Activated CD4-positive, alpha-beta T cell treated with anti-CD3 and anti-CD28 coated beads, Interleukin-2, amount 10 ng/mL, durations not matched to agents 24 days and 14 days (primary cell): ENCODE data around the gene BIK. TPM values are rescaled to one million over a fixed set of nuclear protein-coding genes. Genes with fewer than 3 reads are reported as not detected.

Source experiments
- DNase-seq: peaks from one replicate; pipeline ENCODE4 v3.0.0; 2022
- H3K27ac Mint-ChIP-seq: one replicate; pipeline ENCODE4 v1.8.0; 2022; ENCODE audit warnings: mild to moderate bottlenecking, mixed read lengths
- H3K27me3 Mint-ChIP-seq: one replicate; pipeline ENCODE4 v1.8.0; 2022; ENCODE audit warnings: mixed read lengths
- H3K36me3 Mint-ChIP-seq: one replicate; pipeline ENCODE4 v1.8.0; 2022; ENCODE audit warnings: low read depth, mild to moderate bottlenecking, mixed read lengths
- H3K4me1 Mint-ChIP-seq: one replicate; pipeline ENCODE4 v1.8.0; 2021; ENCODE audit warnings: mixed read lengths
- H3K4me3 Mint-ChIP-seq: one replicate; pipeline ENCODE4 v1.8.0; 2022; ENCODE audit warnings: mild to moderate bottlenecking, moderate library complexity, mixed read lengths
- H3K9me3 Mint-ChIP-seq: one replicate; pipeline ENCODE4 v1.8.0; 2021; ENCODE audit warnings: mixed read lengths
- intact Hi-C: fragments of 100-400 bp; cut with micrococcal nuclease; formaldehyde crosslinking; loops from one replicate; pipeline ENCODE4 v1.15.1; 2023
- total RNA-seq: library from RNA; stranded (reverse); gene quantifications from 2 replicates; pipeline ENCODE4 v1.2.3, GENCODE V29; 2022

BIK gene
- total RNA-seq, 1 donor from 2014 or later, result 1.7 TPM

DNA sequence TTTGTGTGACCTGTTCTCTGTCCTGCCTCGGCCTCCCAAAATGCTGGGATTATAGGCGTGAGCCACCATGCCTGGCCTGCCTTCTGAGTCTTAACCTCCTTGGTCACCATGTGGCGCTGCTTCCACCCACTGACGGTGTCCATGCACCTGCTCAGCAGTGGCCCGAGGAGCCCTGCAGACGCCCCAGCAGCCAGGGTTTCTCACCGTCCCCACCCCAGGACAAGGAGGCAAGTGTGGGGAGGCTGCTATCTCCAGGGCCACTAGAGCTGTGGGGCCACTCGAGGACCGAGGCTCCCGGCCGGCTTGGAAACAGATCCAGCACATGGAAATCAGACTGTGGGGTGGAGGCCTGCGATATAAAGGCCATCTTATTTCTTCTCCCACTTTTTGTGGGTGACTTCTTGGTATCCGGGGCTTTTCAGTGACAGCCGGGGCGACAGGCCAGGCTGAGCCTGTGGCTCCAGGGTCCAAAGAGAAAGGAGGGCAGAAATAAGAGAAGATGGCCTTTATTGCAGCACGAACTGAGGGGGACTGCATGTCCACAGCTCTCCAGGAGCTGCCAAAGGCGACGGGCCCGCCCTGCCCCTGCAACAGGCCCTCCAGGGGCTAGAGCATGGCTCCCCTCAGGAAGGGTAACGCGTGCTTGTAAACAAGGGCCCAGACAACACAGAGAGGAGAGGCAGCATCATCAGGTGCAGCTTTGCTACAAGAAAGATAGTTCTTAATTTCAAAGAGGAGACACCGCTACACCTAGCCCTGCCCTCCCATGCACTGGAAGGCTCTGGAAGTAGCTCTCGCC lies 55.8 kb downstream of the BIK start:
- Mint-ChIP-seq H3K9me3 (no peaks in the 10 kb centered on the region), H3K27ac (no peak overlapping the region), H3K4me3 (no peak overlapping the region), H3K36me3 (peaks cover 24% of the 10 kb centered on the region), H3K4me1 (peaks cover 4% of the 10 kb centered on the region), H3K27me3 (no peaks in the 10 kb centered on the region)
- intact Hi-C loops, result no loop called here
- DNase-seq, result no peak

- peaks cover 4% of the 10 kb centered on the region for H3K4me1 Mint-ChIP-seq
- H3K36me3 Mint-ChIP-seq, result peaks cover 25% of the 10 kb centered on the region
- intact Hi-C loops, result no loop called here
- no peak overlapping the region for H3K4me3 Mint-ChIP-seq
- DNase-seq, result no peak
- H3K27me3 Mint-ChIP-seq, result no peaks in the 10 kb centered on the region
- H3K9me3 Mint-ChIP-seq, result no peaks in the 10 kb centered on the region
- H3K27ac Mint-ChIP-seq, result no peak overlapping the region
These were observed 56.5 kb downstream of the BIK start for GRCh38 chr22:43167001-43167589.

DNA sequence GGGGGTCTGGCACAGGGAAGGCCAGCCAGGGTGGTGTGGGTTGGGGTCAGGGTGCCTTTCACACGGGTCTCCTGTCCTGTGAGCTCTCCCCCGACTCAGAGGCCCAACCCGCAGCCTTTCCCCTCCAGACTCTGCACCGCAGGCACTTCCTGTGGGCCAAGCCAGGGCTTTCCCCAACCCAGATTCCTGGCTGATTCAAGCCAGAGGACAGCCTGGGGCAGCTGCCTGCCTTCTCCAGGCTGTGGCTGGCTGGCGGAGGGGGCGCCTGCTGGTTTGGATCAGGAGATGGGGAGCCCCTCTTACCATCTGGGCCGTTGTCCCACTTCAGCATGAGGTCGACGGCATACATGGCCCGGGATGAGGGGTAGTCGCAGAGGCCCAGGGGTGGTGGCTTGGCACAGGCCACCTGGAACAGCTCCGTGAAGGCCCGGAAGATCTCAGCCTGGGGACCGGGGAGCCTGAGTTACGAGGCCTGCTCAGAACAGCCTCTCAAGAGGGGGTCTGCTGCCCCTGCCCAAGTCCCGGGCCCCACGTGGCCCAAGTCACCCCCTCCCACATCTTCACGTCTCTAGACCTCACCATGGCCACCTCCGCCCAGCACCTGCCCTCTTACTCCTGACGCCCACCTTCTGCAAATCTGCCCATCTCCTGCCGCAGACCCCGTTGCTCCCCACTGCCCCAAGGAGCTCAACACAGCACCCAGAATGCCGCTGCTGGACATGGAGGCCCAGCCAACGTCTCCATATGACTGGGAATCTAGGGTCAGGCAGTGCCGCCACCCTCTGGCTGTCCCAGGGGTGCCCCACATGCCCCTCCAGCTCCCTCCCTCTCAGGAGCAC lies 58.1 kb downstream of the BIK start:
- H3K36me3 Mint-ChIP-seq, result peaks cover 37% of the 10 kb centered on the region
- intact Hi-C loops, result no loop called here
- H3K4me3 Mint-ChIP-seq, result no peak overlapping the region
- H3K27me3 Mint-ChIP-seq, result no peaks in the 10 kb centered on the region
- peak overlapping the region; percentile 60 for H3K27ac Mint-ChIP-seq
- H3K4me1 Mint-ChIP-seq, result peaks cover 4% of the 10 kb centered on the region
- DNase-seq, result no peak
- no peaks in the 10 kb centered on the region for H3K9me3 Mint-ChIP-seq

GRCh38 chr22:43169310-43170130 lies 59.0 kb downstream of the BIK start:
- Mint-ChIP-seq H3K27ac (no peak overlapping the region), H3K36me3 (peaks cover 32% of the 10 kb centered on the region), H3K27me3 (no peaks in the 10 kb centered on the region), H3K9me3 (no peaks in the 10 kb centered on the region), H3K4me1 (peaks cover 4% of the 10 kb centered on the region), H3K4me3 (no peak overlapping the region)
- DNase-seq, result no peak
- intact Hi-C loops, result no loop called here

DNA sequence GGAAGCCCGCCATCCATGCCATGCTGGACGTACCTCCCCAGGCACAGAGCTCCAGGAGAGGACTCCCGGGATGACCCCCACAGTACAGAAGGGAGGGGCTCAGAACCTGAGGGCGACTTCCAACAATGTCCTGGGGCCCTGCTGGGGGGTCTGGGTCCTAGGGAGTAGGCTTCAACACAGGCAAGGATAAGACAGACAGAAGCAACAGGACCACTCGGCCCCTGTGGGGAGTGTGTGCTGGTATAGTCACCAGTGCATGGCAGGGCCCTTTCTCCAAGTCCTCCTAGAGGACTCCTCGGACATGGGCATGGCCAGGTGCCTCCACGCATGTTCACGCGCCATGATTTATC lies 59.6 kb downstream of the BIK start:
- Mint-ChIP-seq H3K36me3 (peaks cover 32% of the 10 kb centered on the region), H3K4me1 (peaks cover 4% of the 10 kb centered on the region), H3K27me3 (no peaks in the 10 kb centered on the region), H3K27ac (peak overlapping the region; percentile 15), H3K4me3 (no peak overlapping the region), H3K9me3 (no peaks in the 10 kb centered on the region)
- no peak for DNase-seq
- intact Hi-C loops, result no loop called here

GRCh38 chr22:43171019-43171491 lies 60.5 kb downstream of the BIK start:
- H3K36me3 Mint-ChIP-seq, result peaks cover 34% of the 10 kb centered on the region
- no peaks in the 10 kb centered on the region for H3K9me3 Mint-ChIP-seq
- H3K4me1 Mint-ChIP-seq, result peaks cover 4% of the 10 kb centered on the region
- H3K27me3 Mint-ChIP-seq, result no peaks in the 10 kb centered on the region
- H3K27ac Mint-ChIP-seq, result no peak overlapping the region
- intact Hi-C loops, result no loop called here
- DNase-seq, result no peak
- no peak overlapping the region for H3K4me3 Mint-ChIP-seq

DNA sequence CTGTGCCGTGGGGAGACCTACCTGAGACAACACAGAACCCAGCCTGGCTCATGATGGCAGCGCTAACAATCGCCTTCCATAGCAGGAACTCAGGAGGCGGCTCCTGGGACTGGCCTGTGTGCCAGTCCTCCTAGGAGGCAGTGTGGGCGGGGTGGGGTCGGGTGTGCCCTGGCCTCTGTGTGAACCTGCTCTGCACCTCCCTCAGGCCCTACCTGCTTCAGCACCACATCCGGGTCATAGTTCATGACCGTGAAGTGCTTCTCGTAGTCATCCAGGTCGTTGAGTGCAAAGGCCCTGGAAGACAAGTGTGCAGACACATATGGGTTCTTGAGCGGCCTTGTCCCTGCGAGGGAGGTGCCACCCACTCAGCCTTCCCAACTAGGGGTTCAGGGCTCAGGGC lies 61.1 kb downstream of the BIK start:
- intact Hi-C loops, result no loop called here
- H3K4me1 Mint-ChIP-seq, result peaks cover 4% of the 10 kb centered on the region
- H3K9me3 Mint-ChIP-seq, result no peaks in the 10 kb centered on the region
- peaks cover 35% of the 10 kb centered on the region for H3K36me3 Mint-ChIP-seq
- H3K4me3 Mint-ChIP-seq, result no peak overlapping the region
- no peak for DNase-seq
- no peaks in the 10 kb centered on the region for H3K27me3 Mint-ChIP-seq
- no peak overlapping the region for H3K27ac Mint-ChIP-seq

GRCh38 chr22:43172191-43172590 lies 61.6 kb downstream of the BIK start:
- intact Hi-C loops, result no loop called here
- no peaks in the 10 kb centered on the region for H3K9me3 Mint-ChIP-seq
- H3K4me3 Mint-ChIP-seq, result no peak overlapping the region
- H3K36me3 Mint-ChIP-seq, result peaks cover 35% of the 10 kb centered on the region
- H3K27ac Mint-ChIP-seq, result no peak overlapping the region
- peaks cover 4% of the 10 kb centered on the region for H3K4me1 Mint-ChIP-seq
- H3K27me3 Mint-ChIP-seq, result no peaks in the 10 kb centered on the region
- no peak for DNase-seq

GRCh38 chr22:43173566-43173965 lies 63.0 kb downstream of the BIK start:
- DNase-seq, result no peak
- Mint-ChIP-seq H3K9me3 (no peaks in the 10 kb centered on the region), H3K27me3 (no peaks in the 10 kb centered on the region), H3K27ac (no peak overlapping the region), H3K36me3 (peaks cover 41% of the 10 kb centered on the region), H3K4me1 (peaks cover 4% of the 10 kb centered on the region), H3K4me3 (no peak overlapping the region)
- intact Hi-C loops, result no loop called here

DNA sequence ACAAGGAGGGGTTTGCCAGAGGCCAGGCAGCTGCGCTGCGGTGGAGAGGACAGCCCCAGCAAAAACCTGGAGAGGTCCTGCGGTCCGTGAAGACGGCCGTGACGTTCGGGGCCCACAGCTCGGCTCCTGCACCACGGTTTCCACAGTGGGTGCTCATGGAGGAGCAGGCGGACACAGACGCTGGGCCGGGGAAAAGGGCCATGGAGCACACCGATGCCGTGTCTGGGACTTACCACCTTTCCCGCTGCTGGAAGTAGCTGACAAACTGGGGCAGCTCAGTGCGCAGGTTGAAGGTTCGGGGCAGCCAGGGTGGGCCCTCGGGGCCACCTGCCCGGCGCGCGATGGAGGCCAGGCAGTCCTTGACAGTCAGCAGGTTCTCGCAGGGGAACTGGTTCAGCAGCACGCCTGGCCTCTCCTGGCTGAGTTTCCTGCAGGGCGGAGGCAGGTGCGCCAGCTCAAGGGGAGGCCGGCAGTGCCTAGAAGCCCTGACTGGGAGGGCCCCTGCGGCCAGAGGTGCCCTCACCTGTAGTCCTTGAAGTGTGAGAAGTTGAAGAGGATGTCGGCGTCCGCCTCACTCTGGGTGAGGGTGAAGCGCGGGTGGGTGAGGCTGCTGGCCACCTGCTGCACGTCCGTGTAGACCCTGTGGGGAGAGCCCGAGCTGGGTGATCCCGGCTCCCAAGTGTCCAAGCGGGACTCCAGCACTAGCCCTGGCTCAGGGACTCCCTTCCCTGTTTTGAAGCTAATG lies 63.6 kb downstream of the BIK start:
- Mint-ChIP-seq H3K4me3 (no peak overlapping the region), H3K27me3 (no peaks in the 10 kb centered on the region), H3K36me3 (peaks cover 43% of the 10 kb centered on the region), H3K9me3 (no peaks in the 10 kb centered on the region), H3K27ac (no peak overlapping the region), H3K4me1 (peaks cover 2% of the 10 kb centered on the region)
- intact Hi-C loops, result no loop called here
- no peak for DNase-seq

DNA sequence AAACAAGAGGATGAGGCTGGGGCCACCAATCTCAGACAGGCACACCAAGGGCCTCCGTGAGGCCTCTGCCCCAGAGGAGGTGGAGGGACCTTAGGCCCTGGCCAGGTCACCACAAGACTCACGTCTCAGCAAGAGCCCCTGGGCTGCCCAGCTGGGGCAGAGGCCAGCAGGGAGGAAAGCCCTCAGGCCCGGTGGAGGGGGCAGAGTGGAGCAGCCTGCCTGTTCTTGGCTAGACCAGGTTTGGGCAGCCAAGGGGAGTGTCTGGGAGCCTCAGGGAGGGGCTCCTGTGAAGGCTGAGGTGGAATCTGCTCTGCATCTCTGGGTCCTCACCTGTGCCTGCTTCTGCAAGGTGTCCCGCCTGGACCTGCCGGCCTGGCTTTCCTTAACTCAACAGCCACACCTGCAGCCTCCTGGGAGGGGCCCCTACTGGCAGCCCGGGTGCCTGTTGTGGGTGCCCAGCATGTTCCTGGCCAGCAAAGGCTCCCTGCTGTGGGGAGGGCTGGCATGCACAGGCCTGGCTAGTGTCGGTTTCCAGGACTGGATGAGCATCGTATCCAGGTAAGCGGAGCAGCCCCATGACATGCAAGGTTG lies 64.5 kb downstream of the BIK start:
- peaks cover 50% of the 10 kb centered on the region for H3K36me3 Mint-ChIP-seq
- H3K27me3 Mint-ChIP-seq, result no peaks in the 10 kb centered on the region
- no peak overlapping the region for H3K27ac Mint-ChIP-seq
- intact Hi-C loops, result no loop called here
- H3K4me1 Mint-ChIP-seq, result peaks cover 2% of the 10 kb centered on the region
- no peak for DNase-seq
- H3K9me3 Mint-ChIP-seq, result no peaks in the 10 kb centered on the region
- H3K4me3 Mint-ChIP-seq, result no peak overlapping the region

- DNase-seq, result no peak
- Mint-ChIP-seq H3K27ac (no peak overlapping the region), H3K9me3 (no peaks in the 10 kb centered on the region), H3K36me3 (peaks cover 50% of the 10 kb centered on the region), H3K4me1 (no peaks in the 10 kb centered on the region), H3K27me3 (no peaks in the 10 kb centered on the region), H3K4me3 (no peak overlapping the region)
- intact Hi-C loops, result no loop called here
These were observed 65.5 kb downstream of the BIK start for GRCh38 chr22:43176090-43176489.

GRCh38 chr22:43177479-43177878 lies 66.9 kb downstream of the BIK start:
- no peak overlapping the region for H3K4me3 Mint-ChIP-seq
- no peaks in the 10 kb centered on the region for H3K9me3 Mint-ChIP-seq
- H3K27me3 Mint-ChIP-seq, result no peaks in the 10 kb centered on the region
- H3K4me1 Mint-ChIP-seq, result peaks cover 2% of the 10 kb centered on the region
- DNase-seq, result no peak
- H3K27ac Mint-ChIP-seq, result no peak overlapping the region
- intact Hi-C loops, result no loop called here
- peaks cover 45% of the 10 kb centered on the region for H3K36me3 Mint-ChIP-seq
